Ovary (tissue), 3 donors: Measurements from ENCODE around the gene VSIG10L.

ENCODE experiments used
- CTCF ChIP-seq, 3 donors: fragments of 450-650 bp in 2 of 3; fragments of 200-600 bp in 1 of 3; IDR thresholded peaks; one replicate each; pipeline versions ENCODE4 v1.5.1 to v1.8.0; 2016 to 2022; ENCODE audit warnings: antibody characterized with exemption in 3 of 3, mild to moderate bottlenecking in 1 of 3
- POLR2A ChIP-seq: fragments of 450-650 bp; IDR thresholded peaks from one replicate; pipeline ENCODE4 v1.6.1; 2017; ENCODE audit warnings: antibody characterized with exemption, mild to moderate bottlenecking, moderate library complexity
- donor health status: DM: no; HTN: no; CAD: no.

- TF ChIP-seq CTCF (IDR thresholded peaks at IDR 0.05) (no peak), POLR2A (no peak)
Observed at GRCh38 chr19:51354103-51354741, 12.3 kb upstream of the VSIG10L start.
